Measurements from ENCODE around the gene RNLS.
"Not testable (repeated sequence)": the region's sequence is repeated elsewhere in the genome, so short reads cannot be mapped to it uniquely, and the experiment has no call there.

DNA sequence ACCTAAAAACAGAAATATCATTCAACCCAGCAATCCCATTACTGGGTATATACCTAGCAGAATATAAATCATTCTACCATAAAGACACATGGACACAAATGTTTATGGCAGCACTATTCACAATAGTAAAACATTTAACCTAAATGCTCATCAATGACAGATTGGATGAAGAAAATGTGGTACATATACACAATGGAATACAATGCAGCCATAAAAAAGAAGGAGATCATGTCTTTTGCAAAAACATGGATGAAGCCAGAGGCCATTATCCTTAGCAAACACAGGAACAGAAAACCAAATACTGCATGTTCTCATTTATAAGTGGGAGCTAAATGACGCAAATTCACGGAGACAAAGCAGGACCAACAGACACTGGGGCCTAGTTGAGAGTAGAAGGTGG, 96.3 kb downstream of the RNLS start:
- TF ChIP-seq CTCF, POLR2A (IDR thresholded peaks at IDR 0.05): not testable (repeated sequence)

Measured in vagina (tissue), 2 donors.